Measurements from ENCODE around the gene GULP1. TPM values are rescaled to one million over a fixed set of nuclear protein-coding genes. Genes with fewer than 3 reads are reported as not detected.

GULP1 gene
- total and polyA plus RNA-seq, 2 of the 13 experiments (the other 11 are each of a cell fraction or from before 2014, with no cell fraction given) = 0.15 TPM; not detected in 1

GRCh38 chr2:188403676-188404075 is 112.0 kb downstream of the GULP1 start:
- peaks cover 35% of the 10 kb centered on the region for H3K9me3 ChIP-seq (ENCODE audit: low read length)
- ChIA-PET CTCF (ENCODE audit: low intra/inter-chr PET ratio, low total read pairs) (no interaction called here), POLR2A (no interaction called here)
- no peak for ATAC-seq
- H3K4me3 ChIP-seq (replicated peaks in 1 of 3; ENCODE audit: insufficient read depth in 1 of 3, low read depth in 2 of 3, low read length in 3 of 3) = no peak overlapping the region
- H3K4me1 ChIP-seq (ENCODE audit: insufficient read depth, low read length) = no peaks in the 10 kb centered on the region
- H3K4me2 ChIP-seq (ENCODE audit: low read depth, low read length) = no peak overlapping the region
- H3K9ac ChIP-seq (ENCODE audit: insufficient read depth, low read depth, low read length) = no peak overlapping the region
- no peaks in the 10 kb centered on the region for H3K36me3 ChIP-seq (replicated peaks in 1 of 2; ENCODE audit: control insufficient read depth in 1 of 2, insufficient read depth in 2 of 2, low read length in 2 of 2)
- H4K20me1 ChIP-seq (ENCODE audit: insufficient read depth, low read length) = no peaks in the 10 kb centered on the region
- FAIRE-seq = no peak
- in situ Hi-C loops (cut with HindIII; ENCODE audit: extremely low pct_ligation_motif_present, low pct_unique_long_range_greater_than_20kb) (no loop called here), intact Hi-C loops (cut with micrococcal nuclease; ENCODE audit: unreplicated experiment) (no loop called here)
- H3K27ac ChIP-seq (ENCODE audit: extremely low read length, insufficient read depth, low read length) = no peak overlapping the region
- DNase-seq (ENCODE audit: low spot score) = no peak
- no peaks in the 10 kb centered on the region for H3K79me2 ChIP-seq (ENCODE audit: insufficient read depth, low read length)
- no peaks in the 10 kb centered on the region for H3K27me3 ChIP-seq (ENCODE audit: control insufficient read depth in 1 of 2, insufficient read depth in 2 of 2, low read length in 2 of 2)
- H2AFZ ChIP-seq (ENCODE audit: low read length) = no peak overlapping the region
- no TSS peak for BruUV-seq (replicated peaks)
- no peak for TF ChIP-seq ZNF263 (CRISPR knock-in tag; IDR thresholded peaks at IDR 0.05)
- no peak for TF ChIP-seq TFE3 (CRISPR knock-in tag; IDR thresholded peaks at IDR 0.05)
- no peak for TF ChIP-seq NFE2L2 (IDR thresholded peaks at IDR 0.05; ENCODE audit: low read length)
- TF ChIP-seq ZNF878 (CRISPR knock-in tag; IDR thresholded peaks at IDR 0.05) = no peak
- no peak for TF ChIP-seq ZNF772 (CRISPR knock-in tag; IDR thresholded peaks at IDR 0.05)
- no peak for TF ChIP-seq ISX (CRISPR knock-in tag; conservative IDR thresholded peaks at IDR 0.05)
- TF ChIP-seq GABPA (IDR thresholded peaks at IDR 0.05; ENCODE audit: low read depth, low read length) = no peak
- no peak for TF ChIP-seq GABPA (CRISPR knock-in tag; IDR thresholded peaks at IDR 0.05; ENCODE audit: low read depth)
- no peak for TF ChIP-seq ZFP1 (CRISPR knock-in tag; IDR thresholded peaks at IDR 0.05)
- no peak for TF ChIP-seq ZNF839 (CRISPR knock-in tag; IDR thresholded peaks at IDR 0.05; ENCODE audit: borderline replicate concordance)
- TF ChIP-seq, protein P1, sequence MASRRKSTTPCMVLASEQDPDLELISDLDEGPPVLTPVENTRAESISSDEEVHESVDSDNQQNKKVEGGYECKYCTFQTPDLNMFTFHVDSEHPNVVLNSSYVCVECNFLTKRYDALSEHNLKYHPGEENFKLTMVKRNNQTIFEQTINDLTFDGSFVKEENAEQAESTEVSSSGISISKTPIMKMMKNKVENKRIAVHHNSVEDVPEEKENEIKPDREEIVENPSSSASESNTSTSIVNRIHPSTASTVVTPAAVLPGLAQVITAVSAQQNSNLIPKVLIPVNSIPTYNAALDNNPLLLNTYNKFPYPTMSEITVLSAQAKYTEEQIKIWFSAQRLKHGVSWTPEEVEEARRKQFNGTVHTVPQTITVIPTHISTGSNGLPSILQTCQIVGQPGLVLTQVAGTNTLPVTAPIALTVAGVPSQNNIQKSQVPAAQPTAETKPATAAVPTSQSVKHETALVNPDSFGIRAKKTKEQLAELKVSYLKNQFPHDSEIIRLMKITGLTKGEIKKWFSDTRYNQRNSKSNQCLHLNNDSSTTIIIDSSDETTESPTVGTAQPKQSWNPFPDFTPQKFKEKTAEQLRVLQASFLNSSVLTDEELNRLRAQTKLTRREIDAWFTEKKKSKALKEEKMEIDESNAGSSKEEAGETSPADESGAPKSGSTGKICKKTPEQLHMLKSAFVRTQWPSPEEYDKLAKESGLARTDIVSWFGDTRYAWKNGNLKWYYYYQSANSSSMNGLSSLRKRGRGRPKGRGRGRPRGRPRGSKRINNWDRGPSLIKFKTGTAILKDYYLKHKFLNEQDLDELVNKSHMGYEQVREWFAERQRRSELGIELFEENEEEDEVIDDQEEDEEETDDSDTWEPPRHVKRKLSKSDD (CRISPR knock-in tag; IDR thresholded peaks at IDR 0.05; ENCODE audit: low read depth) = no peak
- TF ChIP-seq ZBTB34 (CRISPR knock-in tag; IDR thresholded peaks at IDR 0.05) = no peak
- TF ChIP-seq PRPF4 (IDR thresholded peaks at IDR 0.05; ENCODE audit: low read depth, low read length, poor library complexity, severe bottlenecking) = no peak
- no peak for TF ChIP-seq SOX6 (IDR thresholded peaks at IDR 0.05)
- TF ChIP-seq SOX6 (CRISPR knock-in tag; IDR thresholded peaks at IDR 0.05) = no peak

Data from HepG2 (cell line).